B cell (primary cell): ENCODE results near the gene MOB3A. TPM values are rescaled to one million over a fixed set of nuclear protein-coding genes. Genes with fewer than 3 reads are reported as not detected.
"Not testable (repeated sequence)": the region's sequence is repeated elsewhere in the genome, so short reads cannot be mapped to it uniquely, and the experiment has no call there.

ENCODE experiments used
- ATAC-seq: fragments of 200-7000 bp; cut with Tn5 transposase; one replicate; pipeline ENCODE4 v1.10.0; 2021; ENCODE audit warnings: low read depth, mild to moderate bottlenecking, moderate number of reproducible peaks, moderate library complexity
- CTCF ChIA-PET: fragments of 350-600 bp; sonication (Branson Sonifier 250); formaldehyde crosslinking; loops from one replicate; lab custom pipeline; 2021; ENCODE audit warnings: antibody characterized with exemption, inconsistent platforms; lab: Charles Lee
- POLR2A ChIA-PET: fragments of 350-600 bp; sonication (Branson Sonifier 250); formaldehyde crosslinking; loops from one replicate; lab custom pipeline; 2021; ENCODE audit warnings: antibody characterized with exemption; lab: Charles Lee
- DNase-seq: peaks from one replicate; pipeline ENCODE4 v3.0.0; 2013
- H2AFZ ChIP-seq: 2 replicates; pipeline ENCODE4 v1.6.1; 2012; ENCODE audit warnings: mild to moderate bottlenecking, low read depth, low read length; ENCODE audit not compliant: insufficient read depth, poor library complexity, severe bottlenecking
- H3K27ac ChIP-seq, 2 donors: 1 replicate in 1 of 2; 2 replicates in 1 of 2; pipeline ENCODE4 v1.5.1; 2012 to 2013; ENCODE audit warnings: low read length in 2 of 2, mild to moderate bottlenecking in 2 of 2, moderate library complexity in 1 of 2
- H3K27me3 ChIP-seq, 4 experiments: fragments of 200-600 bp in 1 of 4; sonication (generic) in 1 of 4; replicated peaks in 1 of 4; 1 replicate in 2 of 4; 2 replicates in 2 of 4; pipeline versions ENCODE4 v1.6.1 to v1.7.0; 2013 to 2016; ENCODE audit warnings: low read length in 3 of 4, mild to moderate bottlenecking in 2 of 4, mixed read lengths in 1 of 4, moderate library complexity in 1 of 4; ENCODE audit not compliant: insufficient read depth in 4 of 4, control insufficient read depth in 3 of 4; ENCODE audit errors: control extremely low read depth in 1 of 4
- H3K36me3 ChIP-seq, 2 experiments: replicated peaks in 1 of 2; 1 replicate in 1 of 2; 2 replicates in 1 of 2; pipeline versions ENCODE4 v1.6.1 to v1.7.1; 2013; ENCODE audit warnings: low read length in 1 of 2; ENCODE audit not compliant: insufficient read depth in 2 of 2, control insufficient read depth in 1 of 2; ENCODE audit errors: control extremely low read depth in 1 of 2, extremely low read depth in 1 of 2
- H3K4me1 ChIP-seq, 2 donors: fragments of 200-600 bp in 1 of 2; sonication (generic) in 1 of 2; 1 replicate in 1 of 2; 2 replicates in 1 of 2; pipeline versions ENCODE4 v1.5.1 to v1.6.1; 2013 to 2017; ENCODE audit warnings: low read length in 2 of 2; ENCODE audit not compliant: control insufficient read depth in 2 of 2, insufficient read depth in 2 of 2
- H3K4me2 ChIP-seq: replicated peaks from 2 replicates; pipeline ENCODE3; 2012; ENCODE audit warnings: mild to moderate bottlenecking, low read depth, low read length; ENCODE audit not compliant: poor library complexity, severe bottlenecking
- H3K4me3 ChIP-seq, 5 experiments: fragments of 200-600 bp in 1 of 5; sonication (generic) in 1 of 5; 1 replicate in 3 of 5; 2 replicates in 2 of 5; pipeline versions ENCODE4 v1.5.1 to v1.7.0; 2011 to 2016; ENCODE audit warnings: low read length in 4 of 5, mild to moderate bottlenecking in 4 of 5, low read depth in 2 of 5, control low read depth in 1 of 5, moderate library complexity in 1 of 5; ENCODE audit not compliant: insufficient read depth in 1 of 5; ENCODE audit errors: control extremely low read depth in 1 of 5, extremely low read depth in 1 of 5
- H3K79me2 ChIP-seq: fragments of 200-600 bp; sonication (generic); one replicate; pipeline ENCODE4 v1.6.0; 2016; ENCODE audit warnings: low read length; ENCODE audit not compliant: control insufficient read depth, insufficient read depth
- H3K9ac ChIP-seq: fragments of 200-600 bp; sonication (generic); 2 replicates; pipeline ENCODE4 v1.6.1; 2017; ENCODE audit warnings: mild to moderate bottlenecking, low read length, moderate library complexity
- H3K9me3 ChIP-seq, 3 donors: one replicate each; pipeline versions ENCODE4 v1.6.1 to v1.7.1; 2013; ENCODE audit warnings: low read length in 2 of 3; ENCODE audit not compliant: control insufficient read depth in 2 of 3, insufficient read depth in 1 of 3; ENCODE audit errors: control extremely low read depth in 1 of 3
- H4K20me1 ChIP-seq: 2 replicates; pipeline ENCODE4 v1.6.0; 2012; ENCODE audit warnings: mild to moderate bottlenecking, low read length; ENCODE audit not compliant: insufficient read depth, control insufficient read depth, poor library complexity, severe bottlenecking
- H3K27ac Mint-ChIP-seq: one replicate; pipeline ENCODE4 v1.8.0; 2021; ENCODE audit warnings: mixed read lengths
- H3K27me3 Mint-ChIP-seq: one replicate; pipeline ENCODE4 v1.8.0; 2021; ENCODE audit warnings: mixed read lengths
- H3K4me1 Mint-ChIP-seq: one replicate; pipeline ENCODE4 v1.8.0; 2021; ENCODE audit warnings: mixed read lengths
- H3K4me3 Mint-ChIP-seq: one replicate; pipeline ENCODE4 v1.8.0; 2021; ENCODE audit warnings: mixed read lengths
- H3K9me3 Mint-ChIP-seq: one replicate; pipeline ENCODE4 v1.8.0; 2022; ENCODE audit warnings: mixed read lengths; ENCODE audit not compliant: insufficient read depth
- CTCF ChIP-seq: fragments of 200-600 bp; IDR thresholded peaks from one replicate; pipeline ENCODE4 v1.8.0; 2022; ENCODE audit warnings: antibody characterized with exemption, mild to moderate bottlenecking
- EZH2 ChIP-seq: IDR thresholded peaks from 2 replicates; pipeline ENCODE4 v1.6.1; 2012; ENCODE audit warnings: borderline replicate concordance, low read depth, mild to moderate bottlenecking, moderate library complexity, low read length; ENCODE audit not compliant: insufficient read depth, poor library complexity, severe bottlenecking
- WGBS: methylation state at CpG from one replicate; pipeline ENCODE4 v1.1.5; 2013; ENCODE audit warnings: missing lambda C conversion rate; ENCODE audit not compliant: insufficient coverage; 5-methylcytosine and 5-hydroxymethylcytosine counted together
- intact Hi-C: fragments of 100-400 bp; cut with micrococcal nuclease; formaldehyde crosslinking; loops from one replicate; pipeline ENCODE4 v1.10.0; 2022
- polyA plus RNA-seq: library from polyadenylated mRNA; depleted of rRNA; stranded (reverse); fragments of >200 nt; gene quantifications from 2 replicates; pipeline ENCODE4 v1.2.3, GENCODE V29; 2012
- total RNA-seq, 2 donors: library from RNA; stranded (reverse); fragments of 120-200 nt in 1 of 2; gene quantifications; 1 replicate in 1 of 2; 2 replicates in 1 of 2; pipeline versions ENCODE4 v1.2.3 to v1.2.4, GENCODE V29; 2013 to 2022

The MOB3A gene
- total and polyA plus RNA-seq, 2 donors (not counting 1 experiment from before 2014, with no cell fraction given) = 190 to 228 TPM

- H3K9ac ChIP-seq = no peak overlapping the region
- Mint-ChIP-seq H3K27me3 (no peaks in the 10 kb centered on the region), H3K4me1 (no peaks in the 10 kb centered on the region), H3K4me3 (no peak overlapping the region), H3K27ac (no peak overlapping the region), H3K9me3 (no peaks in the 10 kb centered on the region)
- CTCF ChIA-PET = interaction anchor here (0.5 to 0.6 kb wide), 2 partner anchors 9 to 261 kb away, joined by 3 to 4 read pairs; no protein-coding TSS in a partner anchor
- TF ChIP-seq EZH2 (no peak), CTCF (no peak)
- peaks cover 49% of the 10 kb centered on the region for H4K20me1 ChIP-seq
- WGBS = 96% methylated on average over 11 of the region's 11 CpGs
- POLR2A ChIA-PET = no interaction called here
- no peak for DNase-seq
- intact Hi-C loops = no loop called here
- H3K4me2 ChIP-seq = no peak overlapping the region
- H3K36me3 ChIP-seq = peaks cover 0 to 64% of the 10 kb centered on the region in 2 experiments
- H3K27ac ChIP-seq = no peak overlapping the region
- H3K27me3 ChIP-seq = no peaks in the 10 kb centered on the region
- H3K79me2 ChIP-seq = peaks cover 43% of the 10 kb centered on the region
- no peaks in the 10 kb centered on the region for H3K9me3 ChIP-seq
- no peak overlapping the region for H3K4me3 ChIP-seq
- H3K4me1 ChIP-seq = no peaks in the 10 kb centered on the region
- ATAC-seq = no peak
- H2AFZ ChIP-seq = no peak overlapping the region
Measured at GRCh38 chr19:2129486-2129885, 33.4 kb upstream of the MOB3A start.

- Mint-ChIP-seq H3K9me3 (no peaks in the 10 kb centered on the region), H3K4me3 (no peak overlapping the region), H3K27me3 (no peaks in the 10 kb centered on the region), H3K27ac (no peak overlapping the region), H3K4me1 (no peaks in the 10 kb centered on the region)
- Histone ChIP-seq H3K27ac (no peak overlapping the region), H3K4me2 (no peak overlapping the region), H2AFZ (no peak overlapping the region), H4K20me1 (peaks cover 54% of the 10 kb centered on the region), H3K9me3 (no peaks in the 10 kb centered on the region), H3K4me1 (no peaks in the 10 kb centered on the region), H3K36me3 (peaks cover 0 to 64% of the 10 kb centered on the region in 2 experiments), H3K9ac (no peak overlapping the region), H3K27me3 (no peaks in the 10 kb centered on the region), H3K4me3 (no peak overlapping the region), H3K79me2 (peaks cover 41% of the 10 kb centered on the region)
- ATAC-seq (no peak), DNase-seq (no peak)
- TF ChIP-seq EZH2 (no peak), CTCF (no peak)
- ChIA-PET CTCF (no interaction called here), POLR2A (no interaction called here)
- 98% methylated on average over 15 of the region's 21 CpGs for WGBS
- intact Hi-C loops = no loop called here
Measured at GRCh38 chr19:2129022-2129421, 32.9 kb upstream of the MOB3A start.

- DNase-seq, ATAC-seq, H3K4me3 Mint-ChIP-seq, H3K4me1 ChIP-seq, POLR2A ChIA-PET, H2AFZ ChIP-seq, H3K9me3 Mint-ChIP-seq, intact Hi-C loops, H3K27me3 ChIP-seq, H3K9me3 ChIP-seq, H3K4me1 Mint-ChIP-seq, H3K27ac ChIP-seq, H3K27ac Mint-ChIP-seq, H3K4me3 ChIP-seq, CTCF ChIA-PET, H3K4me2 ChIP-seq, H3K27me3 Mint-ChIP-seq, H3K9ac ChIP-seq: not testable (repeated sequence)
- H3K79me2 ChIP-seq = peaks cover 43% of the 10 kb centered on the region
- 93% methylated on average over 5 of the region's 34 CpGs for WGBS
- peaks cover 61% of the 10 kb centered on the region for H4K20me1 ChIP-seq
- peaks cover 0 to 69% of the 10 kb centered on the region in 2 experiments for H3K36me3 ChIP-seq
Measured at GRCh38 chr19:2128252-2128651, 32.1 kb upstream of the MOB3A start.
